Measurements from ENCODE around the gene SLC6A5. TPM values are rescaled to one million over a fixed set of nuclear protein-coding genes. Genes with fewer than 3 reads are reported as not detected.

Gene SLC6A5
- polyA plus RNA-seq, 1 of the 3 experiments (the other 2 are of a cell fraction) = not detected

GRCh38 chr11:20707876-20708275 is 108.5 kb downstream of the SLC6A5 start:
- no peaks in the 10 kb centered on the region for H3K36me3 ChIP-seq (replicated peaks in 1 of 2; ENCODE audit: control insufficient read depth in 1 of 2, insufficient read depth in 2 of 2, low read length in 1 of 2)
- H3K4me1 ChIP-seq (ENCODE audit: control insufficient read depth in 1 of 2, insufficient read depth in 2 of 2, low read depth in 1 of 2, low read length in 1 of 2) = no peaks in the 10 kb centered on the region
- H3K4me2 ChIP-seq = no peak overlapping the region
- H4K20me1 ChIP-seq (ENCODE audit: insufficient read depth) = no peaks in the 10 kb centered on the region
- no peak overlapping the region for H3K4me3 ChIP-seq (ENCODE audit: low read depth in 2 of 2, low read length in 1 of 2)
- H3F3A ChIP-seq (replicated peaks; ENCODE audit: insufficient read depth) = no peaks in the 10 kb centered on the region
- WGBS (ENCODE audit: low lambda C conversion rate) = 19% methylated on average over 3 of the region's 6 CpGs
- no peak overlapping the region for H3K27ac ChIP-seq (ENCODE audit: low read depth in 2 of 2, low read length in 1 of 2)
- no peak for TF ChIP-seq RXRA (IDR thresholded peaks at IDR 0.05; ENCODE audit: borderline replicate concordance, low read depth)
- TF ChIP-seq IRF3 (IDR thresholded peaks at IDR 0.05; ENCODE audit: low read depth, low read length) = no peak
- TF ChIP-seq MXI1 (IDR thresholded peaks at IDR 0.05; ENCODE audit: low read depth, low read length) = no peak
- TF ChIP-seq EZH2phosphoT487 (IDR thresholded peaks at IDR 0.05; ENCODE audit: borderline replicate concordance, low read depth) = no peak
- TF ChIP-seq YY1 (IDR thresholded peaks at IDR 0.05; ENCODE audit: low read depth) = no peak
- TF ChIP-seq PBX3 (IDR thresholded peaks at IDR 0.05) = no peak
- TF ChIP-seq CHD2 (IDR thresholded peaks at IDR 0.05; ENCODE audit: low read length, partially characterized antibody) = no peak
- TF ChIP-seq GABPA (IDR thresholded peaks at IDR 0.05; ENCODE audit: low read depth) = no peak
- no peak for TF ChIP-seq USF1 (IDR thresholded peaks at IDR 0.05; ENCODE audit: borderline replicate concordance, low read depth)
- no peak for TF ChIP-seq JUND (IDR thresholded peaks at IDR 0.05)
- TF ChIP-seq TEAD4 (IDR thresholded peaks at IDR 0.05; ENCODE audit: borderline replicate concordance, insufficient read depth) = no peak
- TF ChIP-seq FOSL2 (IDR thresholded peaks at IDR 0.05; ENCODE audit: borderline replicate concordance, low read depth) = no peak
- TF ChIP-seq EP300 (IDR thresholded peaks at IDR 0.05; ENCODE audit: borderline replicate concordance in 1 of 2, low read depth in 1 of 2, low read length in 1 of 2) = no peak
- TF ChIP-seq NRF1 (IDR thresholded peaks at IDR 0.05; ENCODE audit: low read depth, low read length) = no peak
- no peak for TF ChIP-seq FOXM1 (IDR thresholded peaks at IDR 0.05; ENCODE audit: low read depth)
- TF ChIP-seq FOXJ3 (CRISPR knock-in tag; IDR thresholded peaks at IDR 0.05) = no peak
- TF ChIP-seq TAF1 (IDR thresholded peaks at IDR 0.05; ENCODE audit: borderline replicate concordance, low read depth, low read length) = no peak
- POLR2A ChIA-PET = no interaction called here
- H3K9me2 ChIP-seq = no peaks in the 10 kb centered on the region
- H3K9me3 ChIP-seq = no peaks in the 10 kb centered on the region
- CTCF ChIA-PET = no interaction called here
- no peak overlapping the region for H2AFZ ChIP-seq (ENCODE audit: low read depth)
- H3K9ac ChIP-seq = no peak overlapping the region
- H3K79me2 ChIP-seq (ENCODE audit: insufficient read depth) = no peaks in the 10 kb centered on the region
- DNase-seq = no peak
- no peaks in the 10 kb centered on the region for H3K27me3 ChIP-seq (ENCODE audit: insufficient read depth)

Other genes with a start within 250 kb of the SLC6A5 start
- not detected in 2 replicates for gene HTATIP2, start 235.9 kb upstream of the SLC6A5 start, polyA plus RNA-seq (2012; rRNA removed)
- 10.8 and 14.9 TPM in 2 replicates for gene PRMT3, start 211.9 kb upstream of the SLC6A5 start, polyA plus RNA-seq (2012; rRNA removed)
- 0.02 TPM in 1 of 2 replicates, not detected in the other for gene NELL1, start 70.0 kb downstream of the SLC6A5 start, polyA plus RNA-seq (2012; rRNA removed)

Data from SK-N-SH (cell line).